Glutamatergic neuron (in vitro differentiated cells): ENCODE measurements around the gene TMA7B. TPM values are rescaled to one million over a fixed set of nuclear protein-coding genes. Genes with fewer than 3 reads are reported as not detected.

Source experiments
- DNase-seq: peaks from one replicate; pipeline ENCODE4 v3.0.0; 2022
- H3K27ac Mint-ChIP-seq: one replicate; pipeline ENCODE4 v1.8.0; 2020; ENCODE audit warnings: mild to moderate bottlenecking, mixed read lengths, inconsistent platforms; ENCODE audit not compliant: unreplicated experiment
- H3K27me3 Mint-ChIP-seq: one replicate; pipeline ENCODE4 v1.8.0; 2020; ENCODE audit warnings: mild to moderate bottlenecking, moderate library complexity, mixed read lengths, inconsistent platforms; ENCODE audit not compliant: unreplicated experiment
- H3K36me3 Mint-ChIP-seq: one replicate; pipeline ENCODE4 v1.8.0; 2020; ENCODE audit warnings: mild to moderate bottlenecking, mixed read lengths, inconsistent platforms; ENCODE audit not compliant: unreplicated experiment
- H3K4me1 Mint-ChIP-seq: one replicate; pipeline ENCODE4 v1.8.0; 2020; ENCODE audit warnings: mild to moderate bottlenecking, low read depth, mixed read lengths, inconsistent platforms; ENCODE audit not compliant: unreplicated experiment
- H3K4me3 Mint-ChIP-seq: one replicate; pipeline ENCODE4 v1.8.0; 2020; ENCODE audit warnings: mild to moderate bottlenecking, mixed read lengths, inconsistent platforms; ENCODE audit not compliant: unreplicated experiment
- H3K9me3 Mint-ChIP-seq: one replicate; pipeline ENCODE4 v1.8.0; 2020; ENCODE audit warnings: mild to moderate bottlenecking, moderate library complexity, mixed read lengths, inconsistent platforms; ENCODE audit not compliant: unreplicated experiment
- total RNA-seq: library from RNA; stranded (reverse); fragmentation: NEBNext Ultra II Directional; extraction: Animal tissue kit (Norgen Biotek cat#: 25700); gene quantifications from one replicate; pipeline ENCODE4 v1.2.1, GENCODE V29; 2021; ENCODE audit not compliant: unreplicated experiment
- TF ChIP-seq, protein P1 (sequence below): fragments of 200-600 bp; sonication (generic); IDR thresholded peaks from one replicate; pipeline ENCODE4 v1.5.0; 2021; ENCODE audit not compliant: partially characterized antibody, unreplicated experiment

TMA7B gene
- total RNA-seq, 1 donor from 2014 or later: not detected

- TF ChIP-seq, protein P1, sequence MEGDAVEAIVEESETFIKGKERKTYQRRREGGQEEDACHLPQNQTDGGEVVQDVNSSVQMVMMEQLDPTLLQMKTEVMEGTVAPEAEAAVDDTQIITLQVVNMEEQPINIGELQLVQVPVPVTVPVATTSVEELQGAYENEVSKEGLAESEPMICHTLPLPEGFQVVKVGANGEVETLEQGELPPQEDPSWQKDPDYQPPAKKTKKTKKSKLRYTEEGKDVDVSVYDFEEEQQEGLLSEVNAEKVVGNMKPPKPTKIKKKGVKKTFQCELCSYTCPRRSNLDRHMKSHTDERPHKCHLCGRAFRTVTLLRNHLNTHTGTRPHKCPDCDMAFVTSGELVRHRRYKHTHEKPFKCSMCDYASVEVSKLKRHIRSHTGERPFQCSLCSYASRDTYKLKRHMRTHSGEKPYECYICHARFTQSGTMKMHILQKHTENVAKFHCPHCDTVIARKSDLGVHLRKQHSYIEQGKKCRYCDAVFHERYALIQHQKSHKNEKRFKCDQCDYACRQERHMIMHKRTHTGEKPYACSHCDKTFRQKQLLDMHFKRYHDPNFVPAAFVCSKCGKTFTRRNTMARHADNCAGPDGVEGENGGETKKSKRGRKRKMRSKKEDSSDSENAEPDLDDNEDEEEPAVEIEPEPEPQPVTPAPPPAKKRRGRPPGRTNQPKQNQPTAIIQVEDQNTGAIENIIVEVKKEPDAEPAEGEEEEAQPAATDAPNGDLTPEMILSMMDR: no peak
- Mint-ChIP-seq H3K27ac (no peak overlapping the region), H3K4me3 (no peak overlapping the region), H3K36me3 (no peaks in the 10 kb centered on the region), H3K4me1 (peaks cover 7% of the 10 kb centered on the region), H3K9me3 (no peaks in the 10 kb centered on the region), H3K27me3 (peaks cover 4% of the 10 kb centered on the region)
- DNase-seq: no peak
These were observed 19.3 kb downstream of the TMA7B start for GRCh38 chr22:39979458-39979857.

- Mint-ChIP-seq H3K36me3 (no peaks in the 10 kb centered on the region), H3K4me3 (no peak overlapping the region), H3K9me3 (no peaks in the 10 kb centered on the region), H3K4me1 (peaks cover 7% of the 10 kb centered on the region), H3K27ac (no peak overlapping the region), H3K27me3 (peaks cover 6% of the 10 kb centered on the region)
- TF ChIP-seq, protein P1: no peak
- DNase-seq: no peak
These were observed 20.4 kb downstream of the TMA7B start for GRCh38 chr22:39980596-39980995.

DNA sequence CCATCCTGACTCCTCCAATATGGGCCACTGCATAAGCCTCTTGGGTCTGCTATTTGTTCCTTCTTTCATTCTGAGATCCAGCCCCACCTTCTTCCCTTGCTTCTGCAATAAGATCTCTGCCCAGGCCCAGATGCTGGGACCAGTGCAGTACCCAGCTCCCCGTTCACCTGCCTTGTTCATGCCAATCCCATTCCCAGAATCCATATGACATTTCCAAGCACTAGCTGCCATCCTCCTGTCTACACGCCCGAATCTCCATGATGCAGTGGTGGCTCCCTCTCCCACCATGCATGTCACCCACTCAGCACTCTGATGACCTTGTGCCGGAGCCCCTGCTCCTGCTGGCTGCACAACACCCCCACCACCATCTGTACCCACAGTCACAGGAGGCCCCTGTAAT is 23.1 kb downstream of the TMA7B start:
- TF ChIP-seq, protein P1: no peak
- H3K9me3 Mint-ChIP-seq: peaks cover 7% of the 10 kb centered on the region
- H3K36me3 Mint-ChIP-seq: no peaks in the 10 kb centered on the region
- H3K27me3 Mint-ChIP-seq: peaks cover 5% of the 10 kb centered on the region
- peaks cover 7% of the 10 kb centered on the region for H3K4me1 Mint-ChIP-seq
- no peak for DNase-seq
- no peak overlapping the region for H3K4me3 Mint-ChIP-seq
- H3K27ac Mint-ChIP-seq: no peak overlapping the region

DNA sequence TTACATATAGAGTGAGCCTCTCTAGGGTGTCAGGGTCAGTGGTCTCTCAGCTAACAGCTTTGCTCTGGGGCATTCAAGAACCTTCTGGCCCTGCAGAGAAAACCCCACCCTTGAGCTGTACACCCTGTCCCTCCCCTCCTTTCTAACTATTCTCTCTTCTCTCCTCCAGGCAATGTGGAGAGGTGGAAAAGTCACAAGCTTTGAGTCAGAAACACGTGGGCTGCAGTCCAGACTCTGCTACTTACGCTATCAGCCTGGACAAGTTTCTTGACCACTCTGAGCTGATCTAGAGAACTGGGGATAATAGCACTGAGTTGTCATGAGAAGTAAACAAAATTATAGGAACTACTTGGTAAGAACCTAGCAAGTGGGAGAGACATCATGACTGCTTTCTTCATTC is 23.8 kb downstream of the TMA7B start:
- Mint-ChIP-seq H3K27me3 (peaks cover 8% of the 10 kb centered on the region), H3K9me3 (peaks cover 7% of the 10 kb centered on the region), H3K4me1 (peaks cover 7% of the 10 kb centered on the region), H3K4me3 (no peak overlapping the region), H3K27ac (no peak overlapping the region), H3K36me3 (no peaks in the 10 kb centered on the region)
- TF ChIP-seq, protein P1: no peak
- DNase-seq: no peak

DNA sequence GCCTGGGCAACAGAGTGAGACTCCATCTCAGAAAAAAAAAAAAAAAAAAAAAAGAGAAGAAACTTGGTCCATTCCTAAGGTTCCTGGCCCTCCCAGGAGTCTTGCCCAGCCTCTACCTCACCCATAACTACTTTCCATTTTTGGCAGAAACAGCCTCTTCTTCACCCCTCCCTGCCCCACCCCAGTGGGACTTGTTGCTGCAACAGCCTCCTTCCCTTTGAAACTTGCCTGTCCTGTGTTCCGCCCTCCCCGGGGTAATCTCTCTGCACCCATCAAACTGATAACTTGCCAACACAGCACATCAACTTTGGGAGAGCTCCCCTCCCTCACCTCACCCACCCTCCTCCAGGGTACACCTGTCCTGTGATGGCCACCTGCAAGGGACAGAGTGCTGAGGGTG is 24.5 kb downstream of the TMA7B start:
- peaks cover 7% of the 10 kb centered on the region for H3K9me3 Mint-ChIP-seq
- no peak overlapping the region for H3K4me3 Mint-ChIP-seq
- H3K36me3 Mint-ChIP-seq: no peaks in the 10 kb centered on the region
- peaks cover 11% of the 10 kb centered on the region for H3K27me3 Mint-ChIP-seq
- TF ChIP-seq, protein P1: no peak
- H3K4me1 Mint-ChIP-seq: peaks cover 7% of the 10 kb centered on the region
- DNase-seq: no peak
- no peak overlapping the region for H3K27ac Mint-ChIP-seq
